WERI-Rb-1 (cell line): ENCODE results near the gene ERI2.

Experiments
- DNase-seq: peaks from one replicate; pipeline ENCODE4 v3.0.0-alpha.2; 2020
- H3K27ac ChIP-seq: fragments of 250-450 bp; sonication (Bioruptor Pico); 2 replicates; pipeline ENCODE4 v1.5.1; 2020; ENCODE audit warnings: mild to moderate bottlenecking, moderate library complexity
- H3K27me3 ChIP-seq: fragments of 250-450 bp; sonication (Bioruptor Pico); 2 replicates; pipeline ENCODE4 v1.5.1; 2021; ENCODE audit warnings: mild to moderate bottlenecking, low read depth, moderate library complexity; ENCODE audit not compliant: insufficient read depth, severe bottlenecking
- H3K36me3 ChIP-seq: fragments of 250-450 bp; sonication (Bioruptor Pico); 2 replicates; pipeline ENCODE4 v1.5.1; 2020; ENCODE audit warnings: mild to moderate bottlenecking, moderate library complexity
- H3K4me3 ChIP-seq: 2 replicates; pipeline ENCODE4 v1.5.1; 2011; ENCODE audit warnings: low read depth, mild to moderate bottlenecking, control low read depth, low read length
- H3K9me3 ChIP-seq: fragments of 250-450 bp; sonication (Bioruptor Pico); 2 replicates; pipeline ENCODE4 v1.5.1; 2021; ENCODE audit warnings: mild to moderate bottlenecking, moderate library complexity; ENCODE audit not compliant: severe bottlenecking
- CTCF ChIP-seq: IDR thresholded peaks from 2 replicates; pipeline ENCODE4 v1.5.1; 2011; ENCODE audit warnings: low read depth, mild to moderate bottlenecking, control low read depth, inconsistent platforms, low read length

The ERI2 gene

DNA sequence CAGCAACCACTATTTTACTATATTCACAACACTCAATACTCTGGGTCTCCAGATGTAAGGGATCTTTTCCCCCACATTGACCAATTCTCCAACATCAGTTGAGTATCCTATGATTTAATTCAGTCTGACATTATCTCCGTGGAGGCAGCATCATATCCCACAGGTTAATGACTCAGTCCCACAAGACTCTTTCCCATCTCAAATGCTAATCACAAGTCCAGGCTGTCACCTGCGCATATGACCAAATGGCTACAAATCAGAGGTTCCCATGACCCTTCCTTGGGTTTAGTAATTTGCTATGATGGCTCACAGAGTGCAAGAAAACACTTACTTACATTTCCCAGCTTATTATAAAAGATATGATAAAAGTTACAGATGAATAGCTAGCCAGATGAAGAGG, 23.8 kb downstream of the ERI2 start:
- Histone ChIP-seq H3K9me3 (no peaks in the 10 kb centered on the region), H3K4me3 (no peak overlapping the region), H3K27ac (no peak overlapping the region), H3K36me3 (no peaks in the 10 kb centered on the region), H3K27me3 (no peaks in the 10 kb centered on the region)
- no peak for DNase-seq
- TF ChIP-seq CTCF: no peak

- H3K9me3 ChIP-seq: no peaks in the 10 kb centered on the region
- no peak for TF ChIP-seq CTCF
- no peak overlapping the region for H3K4me3 ChIP-seq
Measured at GRCh38 chr16:20781697-20782096, 24.6 kb downstream of the ERI2 start.

GRCh38 chr16:20774703-20775362, 31.4 kb downstream of the ERI2 start:
- DNase-seq: peak; percentile 82
- Histone ChIP-seq H3K4me3 (no peak overlapping the region), H3K27me3 (no peaks in the 10 kb centered on the region), H3K9me3 (no peaks in the 10 kb centered on the region), H3K27ac (no peak overlapping the region), H3K36me3 (no peaks in the 10 kb centered on the region)
- TF ChIP-seq CTCF: peak; percentile 98

More at GRCh38 chr16:20781697-20782096, 24.6 kb downstream of the ERI2 start:
- DNase-seq: no peak
- H3K27ac ChIP-seq: no peak overlapping the region
- H3K27me3 ChIP-seq: no peaks in the 10 kb centered on the region
- H3K36me3 ChIP-seq: no peaks in the 10 kb centered on the region

- H3K36me3 ChIP-seq: no peaks in the 10 kb centered on the region
- no peak for TF ChIP-seq CTCF
- DNase-seq: no peak
Measured at GRCh38 chr16:20773679-20774078, 32.6 kb downstream of the ERI2 start.

DNA sequence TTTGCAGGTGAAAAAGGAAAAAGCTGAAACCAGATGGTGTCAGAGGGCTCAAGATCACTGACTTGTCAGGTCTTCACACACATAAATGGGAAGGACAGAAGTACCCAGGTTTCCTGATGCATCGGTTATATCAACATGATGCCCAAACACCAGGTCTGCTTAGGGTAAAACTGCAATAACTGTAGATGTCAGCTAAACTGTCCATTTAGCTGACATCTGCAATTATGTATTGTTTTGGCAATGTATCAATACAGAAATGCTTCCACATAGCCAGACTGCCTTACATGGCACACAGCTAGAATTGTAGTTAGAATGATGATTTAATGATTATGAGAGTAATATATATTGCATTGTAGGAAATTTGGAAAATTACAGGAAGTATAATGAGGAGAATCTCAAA, 37.5 kb downstream of the ERI2 start:
- DNase-seq: no peak
- TF ChIP-seq CTCF: no peak
- Histone ChIP-seq H3K9me3 (no peaks in the 10 kb centered on the region), H3K27me3 (no peaks in the 10 kb centered on the region), H3K27ac (no peak overlapping the region), H3K4me3 (no peak overlapping the region), H3K36me3 (no peaks in the 10 kb centered on the region)

More at GRCh38 chr16:20773679-20774078, 32.6 kb downstream of the ERI2 start:
- H3K4me3 ChIP-seq: no peak overlapping the region
- no peak overlapping the region for H3K27ac ChIP-seq
- no peaks in the 10 kb centered on the region for H3K27me3 ChIP-seq
- H3K9me3 ChIP-seq: no peaks in the 10 kb centered on the region

DNA sequence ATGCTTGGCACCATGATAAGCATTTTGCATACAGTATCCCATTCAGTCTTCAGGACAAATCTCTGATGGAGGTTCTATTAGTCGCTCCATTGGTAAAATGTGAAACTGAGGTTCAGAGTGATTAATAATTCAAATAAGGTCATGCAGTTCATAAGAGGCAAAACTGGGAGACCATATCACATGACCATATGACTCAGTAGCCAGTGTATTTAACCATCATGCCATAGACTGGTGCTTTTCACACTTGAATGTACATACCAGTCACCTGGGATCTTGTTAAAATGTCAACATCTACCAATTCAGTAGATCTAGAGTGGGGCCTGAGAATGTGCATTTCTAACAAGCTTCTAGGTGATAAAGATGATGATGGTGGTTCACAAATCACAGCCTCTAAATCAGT, 38.2 kb downstream of the ERI2 start:
- no peak for TF ChIP-seq CTCF
- no peak overlapping the region for H3K27ac ChIP-seq
- no peak for DNase-seq
- no peaks in the 10 kb centered on the region for H3K27me3 ChIP-seq
- H3K9me3 ChIP-seq: no peaks in the 10 kb centered on the region
- H3K36me3 ChIP-seq: no peaks in the 10 kb centered on the region
- no peak overlapping the region for H3K4me3 ChIP-seq
